GM19023 (cell line): ENCODE data around the gene SAP30L.

Experiments used
- ATAC-seq: cut with Tn5 transposase; IDR thresholded peaks from one replicate; pipeline ENCODE4 v1.9.1; 2021; ENCODE audit warnings: mild to moderate bottlenecking, moderate library complexity; ENCODE audit not compliant: unreplicated experiment

Gene SAP30L

DNA sequence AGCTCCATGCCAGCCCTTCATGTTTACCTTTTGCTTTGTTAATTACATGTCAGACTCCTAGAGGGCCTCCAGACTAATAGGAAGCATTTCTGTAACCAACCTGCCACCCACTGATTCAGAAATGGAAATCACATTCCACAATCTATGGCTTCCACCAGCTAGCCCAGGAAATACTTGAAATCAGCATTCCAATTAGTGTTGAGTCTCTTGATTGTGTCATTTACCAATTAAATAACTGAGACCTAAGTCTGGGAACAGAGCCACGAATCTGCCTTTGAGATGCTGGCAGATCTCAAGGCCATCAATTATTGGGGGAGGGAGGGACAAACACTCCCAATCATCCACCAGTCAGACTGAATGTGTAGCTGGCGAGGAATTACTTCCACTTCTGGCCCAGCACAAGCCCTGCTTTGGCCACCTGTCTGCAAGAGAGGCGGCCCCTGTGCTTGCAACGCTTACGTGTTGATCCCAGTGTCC is 27.4 kb upstream of the SAP30L start:
- ATAC-seq: no peak

DNA sequence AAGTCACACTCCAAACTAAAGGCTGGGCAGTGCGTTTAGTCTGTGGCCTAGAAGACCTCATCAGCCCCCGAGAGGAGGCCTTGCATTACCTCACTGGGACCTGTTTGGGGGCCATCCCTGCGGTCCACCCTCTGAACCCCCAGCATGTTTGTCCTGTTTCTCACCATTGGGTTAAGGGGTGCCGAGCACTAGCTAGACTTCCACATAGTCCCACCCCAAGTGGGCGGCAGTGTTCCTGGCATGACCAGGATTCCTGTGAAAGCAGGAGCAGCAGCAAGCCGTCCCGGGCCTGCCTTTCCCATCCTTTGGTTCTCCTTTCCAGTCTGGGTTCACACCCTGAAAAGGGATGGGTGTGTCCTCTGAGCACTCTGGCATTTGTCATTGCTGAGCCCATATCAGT is 26.6 kb upstream of the SAP30L start:
- ATAC-seq: no peak

DNA sequence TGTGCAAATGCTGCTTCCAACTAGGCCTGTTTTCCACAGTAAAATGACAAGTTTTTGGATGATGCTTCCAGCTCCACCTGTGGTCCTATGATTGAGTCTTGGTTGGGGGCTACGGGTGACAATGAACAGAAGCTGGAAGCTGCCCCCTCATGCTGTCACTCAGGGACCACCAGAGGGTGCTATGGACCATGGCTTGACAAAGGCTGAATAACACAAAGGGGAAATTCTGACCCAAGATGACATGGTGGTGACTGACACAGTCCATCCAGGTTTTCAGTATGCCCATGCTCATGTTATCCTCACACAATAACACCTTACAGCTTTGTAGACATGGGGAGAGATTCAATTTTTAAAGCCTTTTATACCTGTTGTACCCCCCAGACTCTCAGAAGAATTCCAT is 23.9 kb upstream of the SAP30L start:
- no peak for ATAC-seq

DNA sequence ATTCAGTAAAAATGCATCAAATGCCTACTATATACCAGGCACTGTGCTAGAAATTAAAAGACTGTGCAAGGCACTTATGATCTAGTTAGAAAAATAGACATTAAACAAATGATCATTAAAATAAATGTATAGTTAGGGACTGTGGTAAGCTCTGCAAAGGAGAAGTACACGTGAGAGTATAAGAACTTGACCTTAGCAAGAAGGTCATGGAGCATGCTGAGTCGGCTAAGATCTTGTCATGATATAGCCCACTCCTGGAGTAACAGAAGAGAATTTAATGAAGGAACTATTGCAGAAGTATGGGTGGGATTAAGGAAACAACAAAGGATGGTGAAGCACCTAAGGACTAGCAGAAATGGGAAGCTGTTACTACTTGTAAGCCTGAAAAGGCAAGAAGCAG is 23.5 kb upstream of the SAP30L start:
- no peak for ATAC-seq

DNA sequence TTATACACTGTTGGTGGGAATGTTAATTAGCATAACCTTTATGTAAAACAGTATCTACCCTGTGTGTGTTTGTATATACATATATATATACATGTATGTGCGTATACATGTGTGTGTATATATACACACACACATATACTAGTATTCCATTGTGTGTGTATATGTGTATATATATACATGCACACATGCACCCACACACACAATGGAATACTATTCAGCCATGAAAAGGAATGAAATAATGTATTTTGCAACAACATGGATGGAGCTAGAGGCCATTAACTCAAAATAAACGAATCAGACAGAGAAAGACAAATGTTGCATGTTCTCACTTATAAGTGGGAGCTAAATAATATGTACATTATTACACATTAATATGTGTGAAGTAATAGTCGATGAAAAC is 17.6 kb upstream of the SAP30L start:
- ATAC-seq: no peak

DNA sequence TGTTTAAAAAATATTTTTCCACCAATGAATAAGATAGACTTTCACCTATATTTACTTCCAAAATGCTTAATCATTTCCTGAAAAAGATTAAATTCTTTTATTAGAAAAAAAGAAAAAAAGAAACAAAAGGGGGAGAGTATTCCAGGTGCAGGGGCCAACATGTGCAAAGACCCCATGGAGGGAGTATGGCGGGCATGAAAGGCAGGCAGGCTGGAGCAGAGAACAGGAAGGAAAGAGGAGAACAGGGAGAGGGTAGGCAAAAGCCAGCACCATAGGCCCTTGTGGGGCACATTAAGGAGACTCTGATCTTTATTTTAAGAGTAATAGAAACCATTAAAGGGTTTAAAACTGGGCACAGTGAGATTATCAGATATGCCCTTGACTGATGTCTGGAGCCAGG is 16.5 kb upstream of the SAP30L start:
- ATAC-seq: no peak

DNA sequence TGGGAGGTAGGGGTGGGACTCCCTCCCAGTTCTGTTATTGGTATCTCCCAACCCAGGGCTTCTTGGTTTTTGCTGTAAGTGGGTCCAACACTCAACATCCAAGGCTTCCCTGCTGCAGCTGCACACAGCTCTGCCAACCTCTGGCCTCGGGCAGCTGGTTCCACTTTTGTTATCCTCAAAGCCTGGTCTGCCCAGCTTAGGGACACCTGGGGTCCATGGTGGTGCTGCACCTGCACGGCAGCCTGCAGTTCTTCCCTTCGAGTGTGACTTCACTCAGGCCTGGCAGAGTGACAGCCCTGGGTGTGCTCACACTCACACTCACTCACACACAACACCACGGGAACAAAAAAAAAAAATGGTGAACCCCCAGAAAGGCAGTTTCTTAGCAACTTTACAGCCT is 15.3 kb upstream of the SAP30L start:
- no peak for ATAC-seq

DNA sequence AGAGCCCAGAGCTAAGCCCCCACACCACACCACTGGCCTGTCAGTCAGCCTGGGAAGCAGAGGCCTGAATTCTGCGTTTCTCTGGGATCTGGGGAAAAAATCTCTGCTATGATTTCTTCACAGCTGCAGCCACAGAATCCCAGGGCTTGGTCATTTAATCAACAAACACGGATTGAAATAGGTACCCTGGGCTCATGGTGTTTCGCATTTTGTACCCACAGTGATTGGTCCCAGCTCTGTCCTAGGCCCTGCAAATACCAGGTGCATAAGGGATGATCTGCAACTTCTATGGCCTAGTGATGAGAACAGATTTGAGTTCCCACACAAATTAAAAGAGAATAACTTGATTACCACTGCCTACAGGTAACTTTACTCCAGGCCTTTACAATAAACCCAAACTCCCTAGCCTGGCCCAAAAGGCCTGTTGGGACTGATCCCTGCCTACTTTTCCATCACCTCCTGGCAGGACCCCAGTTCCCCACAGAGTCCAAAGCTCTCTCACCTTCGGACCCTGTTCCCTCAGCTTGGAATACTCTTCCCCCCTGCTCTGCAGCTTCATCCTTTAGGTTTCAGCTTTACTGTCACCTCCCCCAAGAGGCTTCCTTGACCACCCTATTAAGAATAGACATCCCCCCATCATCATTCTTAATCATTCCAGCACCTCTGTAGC is 14.7 kb upstream of the SAP30L start:
- ATAC-seq: no peak

DNA sequence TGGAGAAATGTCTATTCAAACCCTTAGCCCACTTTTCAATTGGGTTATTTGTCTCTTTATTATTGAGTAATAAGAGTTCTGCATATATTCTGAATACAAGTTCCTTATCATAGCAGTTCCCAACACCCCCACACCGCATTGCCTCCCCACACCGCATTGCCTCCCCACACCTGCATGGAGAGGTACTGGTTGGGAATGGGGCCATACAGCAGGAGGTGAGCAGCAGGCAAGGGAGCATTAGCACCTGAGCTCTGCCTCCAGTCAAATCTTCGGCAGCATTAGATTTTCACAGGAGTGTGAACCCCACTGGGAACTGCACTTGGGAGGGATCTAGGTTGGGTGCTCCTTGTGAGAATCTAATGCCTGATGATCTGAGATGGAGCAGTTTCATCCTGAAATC is 10.6 kb upstream of the SAP30L start:
- ATAC-seq: no peak

DNA sequence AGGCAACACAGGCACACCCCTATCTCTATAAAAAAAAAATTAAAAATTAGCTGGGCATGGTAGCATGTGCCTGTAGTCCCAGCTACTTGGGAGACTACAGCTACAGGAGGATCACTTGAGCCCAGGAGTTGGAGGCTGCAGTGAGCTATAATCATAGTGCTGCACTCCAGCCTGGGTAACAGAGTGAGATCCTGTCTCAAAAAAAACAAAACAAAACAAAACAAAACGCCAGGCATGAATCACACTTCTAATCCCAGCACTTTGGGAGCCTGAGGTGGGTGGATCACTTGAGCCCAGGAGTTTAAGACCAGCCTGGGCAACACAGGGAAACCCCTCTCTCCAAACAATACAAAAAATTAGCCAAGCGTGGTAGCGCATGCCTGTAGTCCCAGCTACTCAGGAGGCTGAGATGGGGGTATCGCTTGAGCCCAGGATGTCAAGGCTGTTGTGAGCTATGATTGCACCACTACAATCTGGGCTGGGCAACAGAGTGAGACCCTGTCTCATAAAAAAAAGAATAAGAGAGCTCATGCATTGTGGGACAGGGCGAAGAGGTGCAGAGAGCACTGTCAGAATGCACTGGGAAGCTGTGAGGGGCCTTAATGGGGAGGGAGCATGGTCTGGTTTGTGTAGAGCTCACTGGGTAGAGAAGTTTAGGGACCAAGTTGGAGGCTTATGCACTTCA is 8.4 kb upstream of the SAP30L start:
- no peak for ATAC-seq

DNA sequence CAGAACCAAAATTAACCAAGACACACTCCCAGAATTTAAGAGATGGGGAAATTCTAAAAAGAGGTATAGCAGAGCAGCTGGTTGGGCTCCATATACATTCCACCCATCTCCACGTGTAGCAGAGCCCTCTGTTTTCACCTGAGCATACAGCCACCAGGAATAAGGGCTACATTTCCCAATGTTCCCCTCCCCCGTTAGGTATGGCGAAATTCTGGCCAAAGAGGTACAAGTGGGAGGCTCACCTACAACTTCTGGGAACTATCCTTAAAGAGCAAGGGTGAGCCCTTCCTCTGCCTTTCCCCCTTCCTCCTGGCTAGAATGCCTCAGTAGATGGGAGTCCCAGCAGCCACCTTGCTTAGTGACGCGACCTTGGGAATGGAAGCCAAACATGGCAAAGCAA is 5.3 kb upstream of the SAP30L start:
- no peak for ATAC-seq

DNA sequence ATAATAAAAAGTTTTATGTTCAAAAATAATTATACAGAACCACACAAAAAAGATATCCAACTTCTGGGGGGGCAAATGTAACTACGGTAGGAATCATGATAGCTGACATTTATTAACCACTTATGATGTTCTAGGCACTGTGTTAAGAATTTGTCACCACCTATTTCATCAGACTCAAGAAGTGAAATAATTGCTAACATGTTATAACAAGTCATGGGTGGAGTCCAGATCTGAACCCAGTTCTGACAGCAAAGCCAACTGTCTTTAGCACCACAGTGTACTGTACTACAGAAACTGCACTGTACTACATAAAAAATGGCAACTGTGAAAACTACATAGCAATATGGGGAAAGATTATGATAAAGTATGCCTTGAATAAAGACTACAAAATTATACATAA is 3.0 kb upstream of the SAP30L start:
- no peak for ATAC-seq

DNA sequence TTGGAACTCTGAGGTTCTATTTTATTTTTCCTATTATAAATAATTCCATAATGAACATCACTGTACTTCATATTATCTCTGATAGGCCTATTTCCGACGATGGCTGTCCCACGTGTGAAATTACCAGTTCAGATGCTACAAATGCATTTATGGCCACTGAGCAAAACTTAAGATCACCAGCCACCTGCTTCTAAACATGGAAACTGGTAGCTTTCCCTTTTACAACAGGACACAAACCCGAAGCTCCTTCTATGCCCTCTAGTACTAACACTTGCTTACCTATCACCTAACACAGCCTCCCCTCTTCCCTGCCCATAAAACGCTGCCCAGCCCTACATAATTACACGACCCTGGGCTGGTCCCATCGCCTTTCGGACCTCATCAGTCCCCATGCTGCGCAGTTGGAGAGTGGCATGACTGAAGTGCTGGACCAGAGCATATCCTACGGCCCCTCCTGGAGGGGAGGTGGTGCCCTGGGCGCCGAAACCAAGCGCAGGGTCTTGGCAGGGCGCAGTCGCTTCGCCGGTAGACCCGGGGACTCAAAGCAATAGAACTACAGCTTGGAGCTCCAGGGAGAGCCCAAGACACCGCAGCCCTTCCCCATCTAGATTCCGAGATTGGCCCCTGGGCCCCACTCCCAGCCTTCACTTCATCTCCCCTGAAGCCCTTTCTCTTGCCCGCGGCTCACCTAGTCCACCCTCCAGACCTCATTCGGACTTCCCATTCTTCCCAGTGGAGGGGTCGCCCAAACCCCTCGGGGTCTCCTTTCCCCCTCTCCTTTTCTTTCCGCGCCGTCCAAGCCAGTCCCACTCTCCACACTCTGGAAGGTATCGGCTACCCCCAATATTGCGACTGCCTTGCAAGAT is 1.0 kb upstream of the SAP30L start:
- peak; percentile 2 for ATAC-seq

DNA sequence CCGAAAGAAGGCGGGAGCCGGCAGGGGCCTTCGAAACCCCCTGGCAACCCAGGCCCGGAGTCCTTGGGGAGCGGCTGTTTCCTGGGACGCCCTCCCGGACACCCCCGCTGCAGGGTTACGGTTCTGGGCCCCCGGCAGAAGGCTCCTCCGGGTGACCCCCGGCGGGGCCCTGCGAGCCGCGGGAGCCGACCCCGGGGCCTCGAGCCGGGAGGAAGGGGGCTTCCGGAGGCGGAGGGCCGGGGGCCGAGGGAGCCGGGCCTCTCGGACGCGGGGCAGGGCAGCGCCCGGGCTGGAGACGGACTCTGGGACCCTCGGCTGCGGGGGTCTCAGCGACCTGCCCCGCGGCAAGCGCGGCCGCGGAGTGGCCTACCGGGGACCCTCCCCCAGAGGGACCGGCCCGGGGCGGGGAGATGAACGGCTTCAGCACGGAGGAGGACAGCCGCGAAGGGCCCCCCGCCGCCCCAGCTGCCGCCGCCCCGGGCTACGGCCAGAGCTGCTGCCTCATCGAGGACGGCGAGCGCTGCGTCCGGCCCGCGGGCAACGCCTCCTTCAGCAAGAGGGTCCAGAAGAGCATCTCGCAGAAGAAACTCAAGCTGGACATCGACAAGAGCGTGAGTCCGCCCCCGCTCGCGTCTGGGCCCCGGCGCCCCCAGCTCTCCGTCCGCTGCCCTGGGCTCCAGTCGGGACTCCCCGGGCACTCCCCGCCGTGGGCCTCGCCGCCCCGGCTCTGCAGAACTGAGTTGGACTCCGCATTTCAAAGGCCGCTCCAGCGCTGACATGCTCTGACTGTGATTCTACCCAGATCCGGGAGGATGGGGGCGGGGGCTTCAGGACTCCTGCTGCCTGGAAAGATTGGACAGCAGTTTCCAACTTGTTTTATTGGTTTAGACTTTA is 645 bp downstream of the SAP30L start:
- peak; percentile 22 for ATAC-seq

DNA sequence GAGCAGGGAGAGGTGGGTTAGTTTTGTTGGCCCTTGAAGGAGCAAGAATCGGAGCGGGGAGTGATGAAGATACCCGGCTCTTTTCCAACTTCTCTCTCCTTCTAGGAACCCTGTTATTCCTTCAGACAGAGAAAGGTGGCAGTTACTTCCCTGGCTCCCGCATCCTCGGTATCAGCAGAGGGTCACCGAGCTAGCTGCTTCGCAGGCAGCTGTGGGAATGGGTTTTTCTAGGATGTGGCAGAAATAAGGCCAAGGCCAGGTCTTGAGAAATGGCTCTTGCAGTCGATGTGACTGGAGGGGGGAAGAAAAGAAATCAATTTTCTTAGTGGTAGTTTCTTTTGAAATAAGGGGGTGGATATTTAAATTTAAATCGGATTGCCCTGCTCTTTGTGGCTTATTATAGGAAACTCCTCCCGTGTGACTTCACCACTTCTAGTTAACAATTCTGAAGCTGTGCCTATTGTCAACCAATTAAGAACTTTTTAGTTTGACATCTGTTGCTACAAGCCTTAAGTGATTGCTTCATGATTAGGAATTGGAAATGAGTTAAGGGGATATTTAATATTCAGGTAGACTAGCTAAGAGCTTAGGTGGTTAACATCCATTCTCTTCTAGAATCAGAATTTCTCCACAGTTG is 1.4 kb downstream of the SAP30L start:
- ATAC-seq: no peak

DNA sequence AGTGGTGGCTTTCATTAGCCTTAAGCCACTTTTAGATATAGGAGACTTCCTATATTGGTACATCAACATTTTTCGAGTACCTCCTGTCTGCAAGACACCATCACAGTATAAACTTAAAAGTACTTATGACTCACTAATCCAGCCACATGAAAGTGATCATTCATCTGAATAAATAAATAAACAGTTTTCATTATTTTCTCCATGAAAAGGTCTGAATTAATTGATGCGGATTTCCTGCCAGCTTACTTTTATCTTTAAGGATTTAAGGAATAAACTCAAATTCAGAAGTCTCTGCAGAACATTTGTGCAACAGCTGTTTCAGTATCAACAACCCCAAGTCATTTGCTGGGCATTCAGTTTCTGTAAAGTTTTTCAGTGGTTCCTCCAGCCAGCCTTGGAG is 4.0 kb downstream of the SAP30L start:
- ATAC-seq: no peak

DNA sequence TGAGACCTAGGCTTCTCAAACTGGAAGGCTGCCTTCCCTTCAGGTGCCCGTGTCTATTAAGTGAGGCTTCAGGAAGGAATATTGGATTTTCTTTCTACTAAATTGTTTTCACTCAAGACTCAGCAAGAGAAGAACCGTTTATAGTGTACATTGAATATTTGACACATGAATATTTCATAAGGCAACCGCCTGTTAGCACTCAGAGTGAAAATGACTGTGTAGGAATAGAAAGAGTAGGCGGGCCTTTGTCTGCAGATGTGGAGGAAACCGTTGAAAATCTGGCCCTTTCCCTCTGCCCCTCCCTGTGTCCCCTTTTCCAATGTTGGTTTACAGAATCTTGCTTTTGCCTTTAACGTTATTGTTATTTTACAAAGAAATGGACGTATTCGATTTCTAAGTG is 6.2 kb downstream of the SAP30L start:
- ATAC-seq: no peak

DNA sequence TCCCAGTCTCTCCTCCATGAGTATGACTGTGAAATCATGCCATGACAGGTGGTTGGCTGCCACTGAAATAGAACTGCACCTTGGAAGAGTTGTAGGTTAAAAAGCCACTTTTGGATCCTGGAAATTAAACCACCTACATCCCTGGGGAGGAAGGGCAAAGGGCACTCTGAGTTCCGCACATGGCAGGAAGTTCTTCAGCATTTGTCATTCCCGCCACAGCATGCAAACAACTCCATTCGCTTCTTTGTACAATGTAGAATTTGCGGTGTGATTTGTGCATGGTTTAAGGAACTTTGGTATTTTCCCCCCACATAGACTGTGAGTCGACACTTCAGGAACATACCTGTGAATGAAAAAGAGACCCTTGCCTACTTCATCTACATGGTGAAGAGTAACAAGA is 9.8 kb downstream of the SAP30L start:
- no peak for ATAC-seq

DNA sequence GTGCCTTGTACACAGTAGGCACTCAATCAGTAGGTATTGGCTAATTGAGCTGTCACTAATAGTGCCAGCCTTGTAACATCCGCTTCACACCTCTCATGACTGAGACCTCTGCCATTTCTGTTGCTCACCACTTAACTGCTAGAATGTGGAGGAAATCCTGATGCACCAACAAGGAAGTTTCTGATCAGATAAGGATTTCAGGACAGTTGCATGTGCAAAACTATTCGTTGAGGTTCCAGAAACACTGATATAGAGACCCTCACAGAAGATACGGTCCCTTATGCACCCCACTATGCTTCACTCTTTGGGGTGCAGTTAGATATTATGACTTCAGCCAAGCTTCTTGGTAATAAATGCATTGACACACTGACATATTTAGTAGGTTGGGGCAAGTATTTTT is 10.7 kb downstream of the SAP30L start:
- no peak for ATAC-seq

DNA sequence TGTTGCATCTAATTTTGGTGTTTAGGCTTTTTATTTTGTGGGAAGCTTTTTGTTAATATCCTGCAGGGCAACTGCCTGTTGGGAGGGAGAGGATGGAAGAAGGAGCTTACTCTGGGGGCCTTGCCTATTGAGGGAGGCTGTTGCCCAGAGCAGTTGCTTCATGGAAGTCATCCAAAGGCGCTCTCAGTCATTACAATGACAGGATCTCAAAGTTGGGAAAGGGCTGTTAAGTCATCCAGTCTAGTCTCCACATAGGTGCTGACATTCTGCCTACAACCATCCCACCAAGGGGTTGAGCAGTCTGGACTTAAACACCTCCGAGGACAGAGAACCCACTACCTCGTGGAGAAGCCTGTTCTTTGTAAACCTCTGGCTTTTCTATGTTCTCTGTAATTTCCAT is 13.2 kb downstream of the SAP30L start:
- ATAC-seq: no peak
